Measurements from ENCODE around the gene CUL1. TPM values are rescaled to one million over a fixed set of nuclear protein-coding genes. Genes with fewer than 3 reads are reported as not detected.

The CUL1 gene
- total RNA-seq, 4 donors from 2014 or later: 80.6 to 83.7 (median 82.8) TPM

DNA sequence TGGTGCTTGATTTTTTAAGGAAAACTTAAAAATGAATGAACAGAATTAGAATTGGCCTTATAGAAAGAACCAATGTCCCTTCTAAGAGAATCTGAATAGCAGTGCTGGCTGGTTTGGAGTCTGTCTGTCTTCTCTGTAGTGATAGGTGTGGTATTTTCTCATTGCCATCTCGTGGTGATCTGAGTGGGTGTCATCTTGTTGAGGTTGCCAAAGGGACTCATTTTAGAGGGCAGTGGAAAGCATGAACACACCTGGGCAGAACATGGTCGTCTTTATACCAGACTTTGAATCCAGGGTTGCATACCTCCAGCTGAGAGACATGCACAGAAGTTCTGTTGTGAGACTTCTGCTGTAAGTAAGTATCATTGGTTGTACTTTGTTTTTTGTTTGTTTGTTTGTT is 15.8 kb downstream of the CUL1 start:
- no peak overlapping the region for H3K27ac ChIP-seq
- H3K27me3 ChIP-seq: no peaks in the 10 kb centered on the region
- H3K9me3 ChIP-seq: no peaks in the 10 kb centered on the region
- no peak for ATAC-seq
- TF ChIP-seq POLR2A (IDR thresholded peaks at IDR 0.05): no peak
- TF ChIP-seq, protein P1, sequence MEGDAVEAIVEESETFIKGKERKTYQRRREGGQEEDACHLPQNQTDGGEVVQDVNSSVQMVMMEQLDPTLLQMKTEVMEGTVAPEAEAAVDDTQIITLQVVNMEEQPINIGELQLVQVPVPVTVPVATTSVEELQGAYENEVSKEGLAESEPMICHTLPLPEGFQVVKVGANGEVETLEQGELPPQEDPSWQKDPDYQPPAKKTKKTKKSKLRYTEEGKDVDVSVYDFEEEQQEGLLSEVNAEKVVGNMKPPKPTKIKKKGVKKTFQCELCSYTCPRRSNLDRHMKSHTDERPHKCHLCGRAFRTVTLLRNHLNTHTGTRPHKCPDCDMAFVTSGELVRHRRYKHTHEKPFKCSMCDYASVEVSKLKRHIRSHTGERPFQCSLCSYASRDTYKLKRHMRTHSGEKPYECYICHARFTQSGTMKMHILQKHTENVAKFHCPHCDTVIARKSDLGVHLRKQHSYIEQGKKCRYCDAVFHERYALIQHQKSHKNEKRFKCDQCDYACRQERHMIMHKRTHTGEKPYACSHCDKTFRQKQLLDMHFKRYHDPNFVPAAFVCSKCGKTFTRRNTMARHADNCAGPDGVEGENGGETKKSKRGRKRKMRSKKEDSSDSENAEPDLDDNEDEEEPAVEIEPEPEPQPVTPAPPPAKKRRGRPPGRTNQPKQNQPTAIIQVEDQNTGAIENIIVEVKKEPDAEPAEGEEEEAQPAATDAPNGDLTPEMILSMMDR (IDR thresholded peaks at IDR 0.05): no peak
- no peak for TF ChIP-seq EP300 (IDR thresholded peaks at IDR 0.05)
- TF ChIP-seq POLR2AphosphoS5 (IDR thresholded peaks at IDR 0.05): no peak
- peaks cover 5 to 88% (median 14%) of the 10 kb centered on the region in 3 donors for H3K4me1 ChIP-seq
- no peak overlapping the region for H3K4me3 ChIP-seq
- 64 to 82% methylated on average over 2 of the region's 2 CpGs for WGBS, 2 donors (ENCODE audit: low coverage in 1 of 2)
- no peaks in the 10 kb centered on the region for H3K36me3 ChIP-seq

DNA sequence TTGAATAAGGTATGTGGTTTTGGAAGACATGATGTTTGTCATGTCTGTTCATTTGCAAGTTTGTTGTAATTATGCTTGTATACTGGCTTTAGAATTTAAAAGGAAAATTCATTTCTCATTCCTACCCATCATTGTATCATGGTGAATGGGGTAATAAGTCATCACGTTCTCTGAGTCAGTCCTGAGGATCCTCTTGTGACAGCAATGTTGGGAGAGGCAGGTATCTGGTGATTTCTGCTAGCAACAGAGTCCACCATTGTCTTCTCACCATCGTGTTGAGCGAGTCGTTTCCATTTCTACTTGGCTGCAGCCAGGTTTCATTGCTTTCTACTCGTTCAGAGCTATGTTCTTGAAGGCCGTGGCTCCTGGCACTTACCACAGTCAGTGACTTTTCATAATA is 16.3 kb downstream of the CUL1 start:
- no peak overlapping the region for H3K4me3 ChIP-seq
- H3K27me3 ChIP-seq: no peaks in the 10 kb centered on the region
- no peaks in the 10 kb centered on the region for H3K9me3 ChIP-seq
- no peaks in the 10 kb centered on the region for H3K36me3 ChIP-seq
- TF ChIP-seq POLR2A (IDR thresholded peaks at IDR 0.05): no peak
- TF ChIP-seq, protein P1 (IDR thresholded peaks at IDR 0.05): no peak
- TF ChIP-seq EP300 (IDR thresholded peaks at IDR 0.05): no peak
- TF ChIP-seq POLR2AphosphoS5 (IDR thresholded peaks at IDR 0.05): no peak
- H3K27ac ChIP-seq: no peak overlapping the region
- WGBS, 2 donors (ENCODE audit: low coverage in 1 of 2): 84 to 92% methylated on average over 6 of the region's 6 CpGs
- H3K4me1 ChIP-seq: peaks cover 5 to 88% (median 14%) of the 10 kb centered on the region in 3 donors
- ATAC-seq: no peak

GRCh38 chr7:148717266-148717793 is 18.6 kb downstream of the CUL1 start:
- Histone ChIP-seq H3K4me3 (no peak overlapping the region), H3K9me3 (no peaks in the 10 kb centered on the region), H3K4me1 (peaks cover 5 to 94% (median 25%) of the 10 kb centered on the region in 3 donors), H3K36me3 (no peaks in the 10 kb centered on the region), H3K27ac (no peak overlapping the region), H3K27me3 (no peaks in the 10 kb centered on the region)
- 92 to 96% methylated on average over 12 of the region's 12 CpGs for WGBS, 2 donors (ENCODE audit: low coverage in 1 of 2)
- ATAC-seq: no peak
- no peak for TF ChIP-seq POLR2AphosphoS5 (IDR thresholded peaks at IDR 0.05)

GRCh38 chr7:148718431-148718830 is 19.7 kb downstream of the CUL1 start:
- Histone ChIP-seq H3K27me3 (no peaks in the 10 kb centered on the region), H3K36me3 (no peaks in the 10 kb centered on the region), H3K9me3 (no peaks in the 10 kb centered on the region), H3K4me1 (peaks cover 3 to 94% (median 22%) of the 10 kb centered on the region in 3 donors), H3K4me3 (no peak overlapping the region), H3K27ac (no peak overlapping the region)
- no peak for ATAC-seq
- WGBS, 2 donors (ENCODE audit: low coverage in 1 of 2): 58 to 72% methylated on average over 3 of the region's 3 CpGs
- TF ChIP-seq EP300 (IDR thresholded peaks at IDR 0.05) (no peak), POLR2AphosphoS5 (IDR thresholded peaks at IDR 0.05) (no peak), POLR2A (IDR thresholded peaks at IDR 0.05) (no peak)
- TF ChIP-seq, protein P1 (IDR thresholded peaks at IDR 0.05): no peak

GRCh38 chr7:148719753-148720152 is 21.1 kb downstream of the CUL1 start:
- H3K36me3 ChIP-seq: no peaks in the 10 kb centered on the region
- no peak for ATAC-seq
- H3K9me3 ChIP-seq: no peaks in the 10 kb centered on the region
- H3K27ac ChIP-seq: no peak overlapping the region
- WGBS, 2 donors (ENCODE audit: low coverage in 1 of 2): 46 to 72% methylated on average over 5 of the region's 5 CpGs
- H3K27me3 ChIP-seq: no peaks in the 10 kb centered on the region
- peaks cover 3 to 92% (median 22%) of the 10 kb centered on the region in 3 donors for H3K4me1 ChIP-seq
- TF ChIP-seq, protein P1 (IDR thresholded peaks at IDR 0.05): no peak
- no peak for TF ChIP-seq POLR2A (IDR thresholded peaks at IDR 0.05)
- no peak for TF ChIP-seq POLR2AphosphoS5 (IDR thresholded peaks at IDR 0.05)
- no peak for TF ChIP-seq EP300 (IDR thresholded peaks at IDR 0.05)
- no peak overlapping the region for H3K4me3 ChIP-seq

Measured in gastroesophageal sphincter (tissue), 4 donors.